DOHH2 (cell line): ENCODE results near the gene ERCC4.
A peak's percentile ranks its signal among the peaks of the same experiment; 100 is the strongest.

ENCODE experiments used
- EZH2phosphoT487 ChIP-seq: fragments of 200-600 bp; sonication (generic); IDR thresholded peaks from 2 replicates; pipeline ENCODE4 v1.6.1; 2017; ENCODE audit warnings: borderline replicate concordance, mild to moderate bottlenecking, antibody characterized with exemption, low read length, moderate library complexity, mixed read lengths
- TF ChIP-seq, protein P1 (sequence below): fragments of 200-600 bp; sonication (generic); IDR thresholded peaks from one replicate; pipeline ENCODE4 v1.5.1; 2014; ENCODE audit warnings: antibody characterized with exemption, mild to moderate bottlenecking, low read depth, low read length; ENCODE audit not compliant: poor library complexity, severe bottlenecking

DNA sequence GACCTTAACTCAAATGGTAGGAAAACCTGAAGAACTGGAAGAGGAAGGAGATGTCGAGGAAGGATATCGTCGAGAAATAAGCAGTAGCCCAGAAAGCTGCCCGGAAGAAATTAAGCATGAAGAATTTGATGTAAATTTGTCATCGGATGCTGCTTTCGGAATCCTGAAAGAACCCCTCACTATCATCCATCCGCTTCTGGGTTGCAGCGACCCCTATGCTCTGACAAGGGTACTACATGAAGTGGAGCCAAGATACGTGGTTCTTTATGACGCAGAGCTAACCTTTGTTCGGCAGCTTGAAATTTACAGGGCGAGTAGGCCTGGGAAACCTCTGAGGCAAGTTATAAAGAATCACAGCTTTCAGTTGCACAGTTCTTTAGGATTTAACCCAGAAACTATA lies 15.5 kb downstream of the ERCC4 start:
- no peak for TF ChIP-seq EZH2phosphoT487
- TF ChIP-seq, protein P1, sequence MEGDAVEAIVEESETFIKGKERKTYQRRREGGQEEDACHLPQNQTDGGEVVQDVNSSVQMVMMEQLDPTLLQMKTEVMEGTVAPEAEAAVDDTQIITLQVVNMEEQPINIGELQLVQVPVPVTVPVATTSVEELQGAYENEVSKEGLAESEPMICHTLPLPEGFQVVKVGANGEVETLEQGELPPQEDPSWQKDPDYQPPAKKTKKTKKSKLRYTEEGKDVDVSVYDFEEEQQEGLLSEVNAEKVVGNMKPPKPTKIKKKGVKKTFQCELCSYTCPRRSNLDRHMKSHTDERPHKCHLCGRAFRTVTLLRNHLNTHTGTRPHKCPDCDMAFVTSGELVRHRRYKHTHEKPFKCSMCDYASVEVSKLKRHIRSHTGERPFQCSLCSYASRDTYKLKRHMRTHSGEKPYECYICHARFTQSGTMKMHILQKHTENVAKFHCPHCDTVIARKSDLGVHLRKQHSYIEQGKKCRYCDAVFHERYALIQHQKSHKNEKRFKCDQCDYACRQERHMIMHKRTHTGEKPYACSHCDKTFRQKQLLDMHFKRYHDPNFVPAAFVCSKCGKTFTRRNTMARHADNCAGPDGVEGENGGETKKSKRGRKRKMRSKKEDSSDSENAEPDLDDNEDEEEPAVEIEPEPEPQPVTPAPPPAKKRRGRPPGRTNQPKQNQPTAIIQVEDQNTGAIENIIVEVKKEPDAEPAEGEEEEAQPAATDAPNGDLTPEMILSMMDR, result peak; percentile 69
